Naive thymus-derived CD4-positive, alpha-beta T cell (primary cell): ENCODE results near the gene QPCT. TPM values are rescaled to one million over a fixed set of nuclear protein-coding genes. Genes with fewer than 3 reads are reported as not detected.

Source experiments
- ATAC-seq: fragments of 150-1000 bp; cut with Tn5 transposase; 2 replicates; pipeline ENCODE4 v1.10.0; 2021; ENCODE audit warnings: mild to moderate bottlenecking, moderate library complexity
- CTCF ChIA-PET: fragments of 350-600 bp; sonication (Branson Sonifier 250); formaldehyde crosslinking; loops from one replicate; lab custom pipeline; 2021; ENCODE audit warnings: antibody characterized with exemption; lab: Charles Lee
- POLR2A ChIA-PET: fragments of 350-600 bp; sonication (Branson Sonifier 250); formaldehyde crosslinking; loops from one replicate; lab custom pipeline; 2021; ENCODE audit warnings: antibody characterized with exemption, inconsistent platforms; lab: Charles Lee
- DNase-seq, 9 donors: peaks; one replicate each; pipeline versions ENCODE4 v3.0.0 to v3.0.0-alpha.2; 2020 to 2022; ENCODE audit warnings: mixed read lengths in 1 of 9
- H3K27ac ChIP-seq: one replicate; pipeline ENCODE4 v1.7.0; 2013; ENCODE audit warnings: mild to moderate bottlenecking, low read depth, low read length, moderate library complexity
- H3K27me3 ChIP-seq, 2 donors: one replicate each; pipeline ENCODE4 v1.7.0; 2013; ENCODE audit warnings: low read length in 2 of 2, mild to moderate bottlenecking in 2 of 2, moderate library complexity in 2 of 2; ENCODE audit not compliant: control insufficient read depth in 2 of 2, insufficient read depth in 2 of 2
- H3K36me3 ChIP-seq, 3 experiments: 1 replicate in 2 of 3; 2 replicates in 1 of 3; pipeline ENCODE4 v1.7.0; 2013; ENCODE audit warnings: low read length in 3 of 3, mild to moderate bottlenecking in 3 of 3, moderate library complexity in 1 of 3; ENCODE audit not compliant: insufficient read depth in 3 of 3, control insufficient read depth in 2 of 3
- H3K4me1 ChIP-seq, 2 donors: one replicate each; pipeline ENCODE4 v1.7.0; 2013; ENCODE audit warnings: low read length in 2 of 2, mild to moderate bottlenecking in 2 of 2, moderate library complexity in 1 of 2; ENCODE audit not compliant: control insufficient read depth in 2 of 2, insufficient read depth in 2 of 2
- H3K4me3 ChIP-seq: 2 replicates; pipeline ENCODE4 v1.7.0; 2013; ENCODE audit warnings: mild to moderate bottlenecking, low read length
- H3K9me3 ChIP-seq, 3 experiments: 1 replicate in 2 of 3; 2 replicates in 1 of 3; pipeline ENCODE4 v1.7.0; 2013; ENCODE audit warnings: low read length in 3 of 3; ENCODE audit not compliant: control insufficient read depth in 2 of 3
- H3K27ac Mint-ChIP-seq, 9 donors: one replicate each; pipeline ENCODE4 v1.8.0; 2020 to 2022; ENCODE audit warnings: mixed read lengths in 9 of 9, mild to moderate bottlenecking in 8 of 9, moderate library complexity in 5 of 9, inconsistent platforms in 2 of 9
- H3K27me3 Mint-ChIP-seq, 5 donors: one replicate each; pipeline ENCODE4 v1.8.0; 2021 to 2022; ENCODE audit warnings: mixed read lengths in 5 of 5, mild to moderate bottlenecking in 1 of 5
- H3K36me3 Mint-ChIP-seq, 5 donors: one replicate each; pipeline ENCODE4 v1.8.0; 2020 to 2022; ENCODE audit warnings: mixed read lengths in 5 of 5, mild to moderate bottlenecking in 3 of 5, inconsistent platforms in 1 of 5
- H3K4me1 Mint-ChIP-seq, 7 donors: one replicate each; pipeline ENCODE4 v1.8.0; 2020 to 2022; ENCODE audit warnings: mixed read lengths in 7 of 7, mild to moderate bottlenecking in 3 of 7, inconsistent platforms in 1 of 7
- H3K4me3 Mint-ChIP-seq, 10 donors: one replicate each; pipeline ENCODE4 v1.8.0; 2020 to 2022; ENCODE audit warnings: mild to moderate bottlenecking in 10 of 10, mixed read lengths in 10 of 10, moderate library complexity in 6 of 10, inconsistent platforms in 2 of 10
- H3K9me3 Mint-ChIP-seq, 11 donors: one replicate each; pipeline ENCODE4 v1.8.0; 2020 to 2022; ENCODE audit warnings: mixed read lengths in 11 of 11, mild to moderate bottlenecking in 4 of 11, inconsistent platforms in 1 of 11, moderate library complexity in 1 of 11
- intact Hi-C, 2 donors: fragments of 100-400 bp; cut with micrococcal nuclease; formaldehyde crosslinking; loops; one replicate each; pipeline ENCODE4 v1.15.1; 2023
- polyA plus RNA-seq, 2 donors: library from polyadenylated mRNA; unstranded; fragments of 300-500 nt; fragmentation: Illumina TruSeq; gene quantifications; one replicate each; pipeline ENCODE4 v1.2.3, GENCODE V29; 2021
- total RNA-seq, 6 experiments: library from RNA in 5 of 6; stranded (reverse) in 5 of 6; gene quantifications; 1 replicate in 5 of 6; 2 replicates in 1 of 6; pipeline ENCODE4 v1.2.3 and lab custom pipeline; 2021 to 2026

QPCT gene
- total and polyA plus RNA-seq, 7 experiments from 2014 or later = 0.36 to 15.1 (median 0.70) TPM

DNA sequence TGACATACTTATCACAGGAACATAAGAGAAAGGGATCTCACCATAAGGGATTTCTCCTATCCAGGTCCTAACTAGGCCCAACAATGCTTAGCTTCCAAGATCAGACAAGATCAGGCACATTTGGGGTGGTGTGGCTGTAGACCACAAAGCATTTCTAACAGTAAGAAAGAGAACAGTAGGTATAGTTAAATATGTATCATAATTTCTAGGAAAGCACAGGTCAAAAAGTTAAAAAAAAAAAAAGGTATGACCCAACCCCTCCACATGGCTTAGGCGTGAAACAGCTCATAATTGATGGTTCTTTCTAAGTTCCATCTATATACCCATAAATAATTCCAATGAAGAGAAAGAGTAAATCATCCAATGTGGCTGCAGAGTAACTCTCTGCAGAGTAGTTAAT is 26.7 kb upstream of the QPCT start:
- Mint-ChIP-seq H3K4me3 (peak overlapping the region in 4 of 10 donors; percentile 22 to 52 (median 32)), H3K27me3 (peaks cover 0 to 15% (median 0%) of the 10 kb centered on the region in 5 donors), H3K27ac (peak overlapping the region in 2 of 9 donors; percentile 49 to 72), H3K36me3 (peaks cover 0 to 35% (median 6%) of the 10 kb centered on the region in 5 donors), H3K4me1 (peaks cover 22 to 99% (median 76%) of the 10 kb centered on the region in 7 donors), H3K9me3 (no peaks in the 10 kb centered on the region)
- H3K36me3 ChIP-seq = peaks cover 0 to 3% (median 0%) of the 10 kb centered on the region in 3 experiments
- DNase-seq (no peak), ATAC-seq (no peak)
- H3K27ac ChIP-seq = no peak overlapping the region
- no peaks in the 10 kb centered on the region for H3K9me3 ChIP-seq
- no peak overlapping the region for H3K4me3 ChIP-seq
- intact Hi-C loops = no loop called here
- H3K4me1 ChIP-seq = peaks cover 17 to 19% of the 10 kb centered on the region in 2 donors
- CTCF ChIA-PET = interaction anchor here (0.6 kb wide), 1 partner anchor 1216 kb away, joined by 3 read pairs; no protein-coding TSS in a partner anchor
- POLR2A ChIA-PET = interaction anchor here (0.6 kb wide), 1 partner anchor 58 kb away, joined by 3 read pairs; no protein-coding TSS in a partner anchor
- H3K27me3 ChIP-seq = no peaks in the 10 kb centered on the region

DNA sequence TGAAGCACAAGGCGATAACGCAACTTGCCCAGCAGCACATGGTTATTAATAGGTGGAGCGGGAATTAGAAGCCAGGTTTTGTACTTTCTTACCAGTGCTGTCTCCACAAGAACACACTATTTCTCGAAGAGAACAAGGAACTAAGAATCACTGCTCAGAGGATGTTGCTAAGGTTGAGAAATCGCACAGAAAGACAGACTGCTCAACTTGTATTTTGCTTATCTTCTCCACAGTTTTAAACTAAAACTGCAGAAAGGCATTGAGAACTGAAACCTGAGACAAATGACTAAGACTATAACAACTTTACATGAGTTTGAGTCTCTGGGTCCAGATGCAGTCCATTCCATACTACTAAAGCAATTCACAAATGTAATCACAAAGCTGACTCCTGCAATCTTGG is 26.0 kb upstream of the QPCT start:
- DNase-seq (no peak), ATAC-seq (peak; percentile 50)
- ChIA-PET POLR2A (interaction anchor here (0.6 kb wide), 1 partner anchor 57 kb away, joined by 3 read pairs; no protein-coding TSS in a partner anchor), CTCF (interaction anchor here (0.6 to 0.7 kb wide), 2 partner anchors 226 to 1215 kb away, joined by 3 read pairs; no protein-coding TSS in a partner anchor)
- Mint-ChIP-seq H3K4me1 (peaks cover 26 to 96% (median 74%) of the 10 kb centered on the region in 7 donors), H3K4me3 (peak overlapping the region in 3 of 10 donors; percentile 22 to 57 (median 49)), H3K27me3 (peaks cover 0 to 18% (median 0%) of the 10 kb centered on the region in 5 donors), H3K36me3 (peaks cover 0 to 33% (median 8%) of the 10 kb centered on the region in 5 donors), H3K9me3 (no peaks in the 10 kb centered on the region), H3K27ac (peak overlapping the region in 1 of 9 donors; percentile 72)
- intact Hi-C loops = no loop called here
- Histone ChIP-seq H3K27ac (no peak overlapping the region), H3K36me3 (peaks cover 0 to 3% (median 0%) of the 10 kb centered on the region in 3 experiments), H3K9me3 (no peaks in the 10 kb centered on the region), H3K4me1 (peaks cover 23 to 26% of the 10 kb centered on the region in 2 donors), H3K4me3 (no peak overlapping the region), H3K27me3 (no peaks in the 10 kb centered on the region)

DNA sequence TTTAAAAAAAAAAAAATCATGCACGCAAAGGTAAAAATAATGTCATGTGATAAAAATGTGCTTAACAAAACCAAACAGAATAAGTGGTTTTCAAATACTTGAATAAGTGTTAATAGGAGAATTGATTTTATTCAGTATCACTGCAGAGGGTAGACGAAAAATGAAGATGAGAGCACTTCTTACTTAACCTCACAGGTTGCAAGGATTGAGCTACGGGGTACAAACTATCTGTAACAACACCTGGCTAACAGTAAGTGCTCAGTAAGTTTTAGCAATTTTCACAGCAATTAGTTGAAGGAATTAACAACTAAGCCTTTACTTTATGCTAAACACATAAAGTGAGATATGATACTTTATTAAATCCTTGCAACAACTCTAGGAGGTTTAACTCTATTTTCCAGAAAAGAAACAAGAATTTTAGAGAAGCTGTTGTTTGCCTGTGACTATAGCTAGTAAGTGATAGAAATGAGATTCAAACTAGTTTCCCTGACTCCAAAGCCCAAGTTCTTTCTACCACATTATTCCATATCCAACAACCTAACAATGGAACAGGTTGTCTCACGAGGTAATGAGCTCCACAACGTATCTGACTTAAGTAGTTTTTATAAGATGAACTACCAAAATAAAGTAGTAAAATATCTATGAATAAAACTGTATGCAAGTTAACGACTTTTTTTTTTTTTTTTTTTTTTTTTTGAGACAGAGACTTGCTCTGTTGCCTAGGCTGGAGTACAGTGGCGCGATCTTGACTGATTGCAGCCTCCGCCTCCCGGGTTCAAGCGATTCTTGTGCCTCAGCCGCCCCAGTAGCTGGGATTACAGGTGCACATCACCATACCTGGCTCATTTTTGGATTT is 24.4 kb upstream of the QPCT start:
- POLR2A ChIA-PET = no interaction called here
- H3K27ac ChIP-seq = no peak overlapping the region
- no peak overlapping the region for H3K4me3 ChIP-seq
- CTCF ChIA-PET = interaction anchor here (0.7 kb wide), 1 partner anchor 76 kb away, joined by 4 read pairs; no protein-coding TSS in a partner anchor
- DNase-seq (no peak), ATAC-seq (no peak)
- peaks cover 0 to 3% (median 0%) of the 10 kb centered on the region in 3 experiments for H3K36me3 ChIP-seq
- Mint-ChIP-seq H3K27me3 (peaks cover 0 to 26% (median 0%) of the 10 kb centered on the region in 5 donors), H3K4me3 (peak overlapping the region in 3 of 10 donors; percentile 6 to 44 (median 22)), H3K4me1 (peaks cover 33 to 90% (median 66%) of the 10 kb centered on the region in 7 donors), H3K9me3 (no peaks in the 10 kb centered on the region), H3K27ac (no peak overlapping the region), H3K36me3 (peaks cover 0 to 29% (median 15%) of the 10 kb centered on the region in 5 donors)
- intact Hi-C loops = loop anchor here (5.0 to 10.0 kb wide), 5 partner anchors 235 to 1805 kb away; partner anchors contain the start of genes GPATCH11 (in 2 of the 2), HEATR5B (in 2 of the 2), CDC42EP3 (in 1 of the 2) and SOS1 (in 1 of the 2)
- H3K9me3 ChIP-seq = no peaks in the 10 kb centered on the region
- H3K4me1 ChIP-seq = peaks cover 27% of the 10 kb centered on the region in 2 donors
- no peaks in the 10 kb centered on the region for H3K27me3 ChIP-seq

DNA sequence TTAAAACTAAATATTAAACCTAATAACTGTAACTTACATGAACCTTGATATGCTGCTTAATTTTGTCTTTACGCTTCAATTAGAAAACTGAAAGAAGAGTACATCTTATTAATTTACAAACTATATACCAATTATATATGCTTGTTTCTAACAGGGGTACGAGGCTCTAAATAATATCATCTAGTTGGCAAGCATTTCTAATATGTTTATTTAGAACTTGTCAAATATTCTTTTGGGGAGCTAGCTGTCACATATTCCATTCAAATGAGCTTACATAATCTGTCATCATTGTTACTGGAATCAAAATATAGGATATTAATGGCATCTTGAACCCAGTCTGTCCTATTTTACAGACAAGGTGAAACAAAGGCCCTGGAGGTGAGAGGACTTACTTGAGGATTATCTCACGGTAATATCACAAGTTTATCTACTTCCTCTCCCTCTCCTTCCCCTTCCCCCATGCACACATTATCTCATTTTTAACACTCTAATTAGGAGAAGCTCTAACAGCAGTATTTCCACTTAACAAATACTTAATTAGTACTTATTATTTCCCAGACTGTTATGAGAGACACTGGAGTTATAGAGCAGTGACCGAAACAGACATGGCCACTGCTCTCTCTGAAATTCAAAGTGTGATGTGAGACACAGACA is 23.3 kb upstream of the QPCT start:
- intact Hi-C loops = loop anchor here (5.0 to 10.0 kb wide), 5 partner anchors 236 to 1804 kb away; partner anchors contain the start of genes GPATCH11 (in 2 of the 2), HEATR5B (in 2 of the 2), CDC42EP3 (in 1 of the 2) and SOS1 (in 1 of the 2)
- Histone ChIP-seq H3K27me3 (no peaks in the 10 kb centered on the region), H3K9me3 (no peaks in the 10 kb centered on the region), H3K27ac (no peak overlapping the region), H3K4me1 (peaks cover 30 to 31% of the 10 kb centered on the region in 2 donors), H3K4me3 (no peak overlapping the region), H3K36me3 (peaks cover 0 to 3% (median 0%) of the 10 kb centered on the region in 3 experiments)
- Mint-ChIP-seq H3K27ac (peak overlapping the region in 2 of 9 donors; percentile 2 to 46), H3K9me3 (no peaks in the 10 kb centered on the region), H3K4me3 (peak overlapping the region in 7 of 10 donors; percentile 15 to 95 (median 39)), H3K4me1 (peaks cover 34 to 87% (median 60%) of the 10 kb centered on the region in 7 donors), H3K36me3 (peaks cover 0 to 18% (median 10%) of the 10 kb centered on the region in 5 donors), H3K27me3 (peaks cover 0 to 36% (median under 1%) of the 10 kb centered on the region in 5 donors)
- CTCF ChIA-PET = interaction anchor here (0.8 to 0.9 kb wide), 2 partner anchors 8 to 571 kb away, joined by 3 read pairs; no protein-coding TSS in a partner anchor
- POLR2A ChIA-PET = interaction anchor here (0.6 kb wide), 1 partner anchor 31 kb away, joined by 5 read pairs; no protein-coding TSS in a partner anchor
- ATAC-seq (no peak), DNase-seq (no peak)

DNA sequence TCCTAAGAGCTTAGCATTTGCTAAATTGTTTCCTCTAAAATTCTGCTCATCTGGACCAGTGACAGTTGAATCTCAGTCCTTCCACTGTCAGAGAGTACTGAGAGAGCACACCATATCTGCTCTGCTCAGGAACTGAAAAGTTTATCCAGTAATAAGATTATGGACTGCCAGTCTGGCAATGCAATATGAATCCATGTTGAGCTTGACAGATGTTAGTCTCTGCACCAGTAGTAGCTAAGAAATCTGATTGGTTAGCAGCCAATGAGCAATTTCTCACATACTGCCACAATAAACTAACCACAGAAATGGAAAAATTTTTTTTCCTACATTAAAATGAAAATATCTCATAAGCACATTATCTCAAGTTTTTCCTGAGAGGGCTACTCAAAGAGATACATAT is 22.1 kb upstream of the QPCT start:
- no peaks in the 10 kb centered on the region for H3K9me3 ChIP-seq
- Mint-ChIP-seq H3K4me3 (peak overlapping the region in 6 of 10 donors; percentile 22 to 99 (median 76)), H3K9me3 (no peaks in the 10 kb centered on the region), H3K36me3 (peaks cover 0 to 14% (median 4%) of the 10 kb centered on the region in 5 donors), H3K27ac (peak overlapping the region in 2 of 9 donors; percentile 44 to 93), H3K4me1 (peaks cover 36 to 75% (median 57%) of the 10 kb centered on the region in 7 donors), H3K27me3 (peaks cover 0 to 48% (median 11%) of the 10 kb centered on the region in 5 donors)
- H3K36me3 ChIP-seq = peaks cover 0 to 3% (median 0%) of the 10 kb centered on the region in 3 experiments
- no peak for ATAC-seq
- H3K27ac ChIP-seq = peak overlapping the region; percentile 73
- intact Hi-C loops = loop anchor here (2.0 to 10.0 kb wide), 8 partner anchors 14 to 1802 kb away; partner anchors contain the start of genes GPATCH11 (in 2 of the 2), HEATR5B (in 2 of the 2), CDC42EP3 (in 1 of the 2) and SOS1 (in 1 of the 2)
- CTCF ChIA-PET = interaction anchor here (1.4 kb wide), 1 partner anchor 14 kb away, joined by 4 read pairs; no protein-coding TSS in a partner anchor
- no peaks in the 10 kb centered on the region for H3K27me3 ChIP-seq
- H3K4me1 ChIP-seq = peaks cover 30 to 31% of the 10 kb centered on the region in 2 donors
- H3K4me3 ChIP-seq = peak overlapping the region; percentile 1
- no peak for DNase-seq
- POLR2A ChIA-PET = interaction anchor here (0.6 to 2.0 kb wide), 5 partner anchors 8 to 330 kb away, joined by 3 to 9 read pairs (median 3); no protein-coding TSS in a partner anchor
